HG03469 (cell line): ENCODE measurements around the gene TPSD1.
"Not testable (repeated sequence)": the region's sequence is repeated elsewhere in the genome, so short reads cannot be mapped to it uniquely, and the experiment has no call there.

Source experiments
- ATAC-seq: cut with Tn5 transposase; IDR thresholded peaks from one replicate; pipeline ENCODE4 v1.9.1; 2021; ENCODE audit warnings: mild to moderate bottlenecking, moderate library complexity, moderate number of reproducible peaks; ENCODE audit not compliant: unreplicated experiment

The TPSD1 gene

DNA sequence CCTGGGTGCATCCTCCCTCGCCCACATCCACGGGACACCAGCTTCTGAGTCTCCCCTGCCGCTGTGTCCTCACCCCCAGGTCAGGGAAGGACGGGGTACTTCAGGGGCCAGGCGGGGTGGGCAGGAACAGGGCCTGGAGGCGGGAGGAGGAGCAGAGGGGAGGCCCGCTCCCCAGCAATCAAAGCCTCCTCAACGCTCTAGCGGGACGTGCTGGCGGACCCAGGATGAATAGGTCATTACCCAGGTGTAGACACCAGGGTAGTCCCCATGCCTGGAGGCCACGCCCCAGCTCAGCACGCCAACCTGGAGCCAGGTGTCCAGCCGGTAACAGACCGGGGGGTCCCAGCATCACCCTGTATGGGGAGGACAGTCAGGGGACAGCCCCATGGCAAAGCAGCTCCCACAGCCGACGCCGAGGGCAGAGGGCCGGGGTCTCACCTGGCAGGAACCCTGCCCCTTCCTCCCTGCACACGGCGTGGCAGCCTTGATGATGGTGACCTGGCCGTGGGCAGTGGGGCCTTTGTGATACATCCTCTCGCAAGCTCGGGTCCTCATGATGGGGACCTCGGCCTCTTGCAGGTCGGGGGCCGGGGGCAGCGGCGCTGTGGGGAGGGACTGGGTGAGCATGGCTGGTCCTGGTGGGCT, 24.2 kb downstream of the TPSD1 start:
- ATAC-seq: no peak

DNA sequence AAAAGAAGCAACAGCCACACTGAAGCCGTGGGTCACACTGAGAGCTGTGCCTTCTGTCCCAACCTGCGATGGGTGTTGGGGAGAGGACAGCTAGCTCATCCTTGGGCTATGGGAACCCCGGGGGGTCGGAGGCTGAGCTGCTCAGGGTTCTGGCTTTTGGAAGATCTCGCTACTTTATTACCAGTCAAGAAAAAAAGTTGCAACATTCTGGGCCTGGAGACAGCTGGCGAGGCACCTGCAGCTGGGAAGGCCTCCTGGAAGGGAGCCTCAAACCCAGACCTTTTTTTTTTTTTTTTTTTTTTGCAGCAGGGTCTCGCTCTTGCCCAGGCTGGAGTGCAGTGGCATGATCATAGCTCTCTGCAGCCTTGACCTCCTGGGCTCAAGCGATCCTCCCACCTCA, 24.9 kb downstream of the TPSD1 start:
- ATAC-seq: no peak

DNA sequence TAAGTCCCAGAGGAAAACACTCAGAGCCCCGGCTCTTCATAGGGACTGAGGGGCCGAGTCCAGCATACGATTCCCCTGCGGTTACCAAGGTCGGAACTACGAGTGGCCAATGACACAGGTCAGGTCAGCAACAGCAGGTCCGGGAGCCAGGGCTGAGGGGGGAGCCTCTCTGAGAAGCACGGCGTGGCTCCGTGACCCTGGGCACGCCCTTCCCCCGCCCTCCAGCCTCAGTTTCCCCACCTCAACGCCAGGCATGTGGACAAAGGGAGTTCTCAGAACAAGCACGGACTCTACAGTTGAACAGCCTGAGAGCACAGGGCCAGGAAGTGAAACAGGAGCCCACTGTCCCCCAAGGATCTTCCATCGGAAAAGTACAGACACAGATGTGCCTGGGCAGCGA, 25.6 kb downstream of the TPSD1 start:
- no peak for ATAC-seq

GRCh38 chr16:1282324-1282973, 26.6 kb downstream of the TPSD1 start:
- no peak for ATAC-seq

GRCh38 chr16:1283296-1283695, 27.4 kb downstream of the TPSD1 start:
- ATAC-seq: no peak

DNA sequence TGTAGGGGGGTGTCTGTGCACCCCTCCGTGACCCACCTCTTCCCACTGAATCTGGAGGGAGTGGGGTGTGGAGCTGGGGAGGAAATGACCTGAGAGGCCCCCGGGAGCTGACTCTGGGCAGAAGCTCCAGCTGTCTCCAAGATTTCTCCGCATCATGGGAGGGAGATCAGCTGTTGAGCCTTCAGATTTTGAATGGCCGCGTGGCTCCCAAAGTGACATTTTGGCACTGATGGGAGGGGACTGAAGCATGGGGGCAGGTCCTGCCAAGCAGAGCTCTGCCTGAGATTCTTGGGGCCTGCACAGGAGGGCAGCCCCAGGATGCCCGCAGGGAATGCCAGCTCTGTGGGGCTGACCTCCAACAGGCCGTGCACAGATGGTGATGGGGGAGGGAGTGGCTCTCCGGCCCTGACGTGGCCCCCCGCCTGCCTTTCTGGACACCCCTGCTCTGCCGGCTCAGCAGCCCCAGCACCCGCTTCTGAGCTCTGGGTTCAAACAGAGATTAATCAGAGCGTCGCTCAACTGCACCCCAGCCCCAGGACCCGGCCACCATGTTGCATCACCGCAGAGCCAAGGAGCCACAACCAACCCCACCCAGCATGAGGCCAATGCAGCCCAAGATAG, 28.2 kb downstream of the TPSD1 start:
- ATAC-seq: no peak

GRCh38 chr16:1285669-1286512, 30.0 kb downstream of the TPSD1 start:
- no peak for ATAC-seq

GRCh38 chr16:1286513-1287094, 30.7 kb downstream of the TPSD1 start:
- ATAC-seq: no peak

DNA sequence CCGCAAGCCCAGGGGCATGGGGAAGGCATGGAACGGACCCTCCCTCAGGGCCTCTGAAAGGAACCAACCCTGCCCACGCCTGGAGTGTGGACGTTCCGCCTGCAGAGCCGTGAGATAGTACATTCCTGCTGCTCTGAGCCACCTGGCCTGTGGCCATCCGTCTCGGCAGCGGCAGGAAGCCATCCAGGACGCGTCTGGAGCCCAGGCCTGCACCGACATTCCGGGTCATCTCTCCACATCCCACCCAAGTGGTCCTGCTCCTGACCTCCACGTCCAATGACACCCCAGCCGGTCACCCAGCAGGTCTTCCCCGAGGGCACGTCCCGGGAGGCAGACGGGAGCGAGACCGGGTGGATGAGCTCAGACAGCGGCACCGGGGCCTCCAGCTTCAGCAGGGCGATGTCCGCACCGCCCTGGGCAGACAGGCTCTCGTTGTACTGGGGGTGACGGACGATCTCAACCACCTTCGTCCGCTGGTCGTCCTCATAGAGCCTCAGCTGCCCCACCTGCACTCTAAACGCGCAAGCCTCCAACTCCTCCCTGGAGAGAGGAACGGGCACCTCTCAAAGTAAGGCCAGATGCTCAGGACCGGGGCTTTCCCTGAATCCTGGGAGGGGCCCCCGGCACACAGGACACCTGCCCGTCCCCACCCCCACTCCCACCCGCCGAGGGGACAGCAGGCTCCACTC, 32.3 kb downstream of the TPSD1 start:
- no peak for ATAC-seq

- ATAC-seq: no peak
Observed at GRCh38 chr16:1288813-1289476, 33.1 kb downstream of the TPSD1 start.

DNA sequence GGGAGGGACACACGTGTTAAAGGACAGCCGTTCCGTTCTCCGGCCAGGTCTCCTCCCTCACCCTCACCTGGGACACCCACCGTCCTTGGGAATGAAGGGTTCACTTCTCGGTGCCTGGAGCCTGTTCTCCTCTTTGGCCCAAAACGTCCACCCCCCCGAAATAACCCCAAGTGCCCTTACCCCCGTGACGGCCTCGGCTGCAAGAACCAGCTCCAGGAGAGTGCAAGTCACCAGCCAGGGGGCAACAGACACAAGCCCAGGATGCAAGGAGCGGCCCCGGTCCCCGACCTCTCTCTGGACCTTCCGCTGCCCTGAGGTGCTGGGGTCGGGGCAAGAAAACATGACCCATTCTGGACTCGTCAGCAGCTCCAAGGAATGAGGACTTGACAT, 33.6 kb downstream of the TPSD1 start:
- ATAC-seq: no peak

DNA sequence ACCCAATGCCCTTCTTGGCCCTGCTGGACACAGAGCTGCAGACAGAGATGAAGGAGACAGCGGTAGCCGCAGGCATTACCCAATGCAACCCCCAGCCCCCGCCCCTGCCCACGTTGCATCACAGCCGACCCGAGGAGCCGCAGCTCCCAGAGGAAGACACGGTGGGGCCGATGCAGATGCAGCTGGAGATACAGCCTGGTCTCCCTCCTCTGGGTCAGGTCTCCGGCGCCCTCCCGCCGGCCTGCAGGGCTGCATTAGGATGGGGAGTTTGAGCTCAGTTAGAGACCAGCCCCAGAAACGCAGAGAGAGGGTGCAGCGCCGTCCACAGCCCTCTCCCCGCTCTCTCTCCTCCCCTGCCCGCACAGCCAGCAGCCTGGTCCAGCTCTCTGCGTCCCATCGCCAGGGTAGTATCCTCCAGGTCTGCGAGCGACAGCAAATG, 34.2 kb downstream of the TPSD1 start:
- ATAC-seq: no peak

DNA sequence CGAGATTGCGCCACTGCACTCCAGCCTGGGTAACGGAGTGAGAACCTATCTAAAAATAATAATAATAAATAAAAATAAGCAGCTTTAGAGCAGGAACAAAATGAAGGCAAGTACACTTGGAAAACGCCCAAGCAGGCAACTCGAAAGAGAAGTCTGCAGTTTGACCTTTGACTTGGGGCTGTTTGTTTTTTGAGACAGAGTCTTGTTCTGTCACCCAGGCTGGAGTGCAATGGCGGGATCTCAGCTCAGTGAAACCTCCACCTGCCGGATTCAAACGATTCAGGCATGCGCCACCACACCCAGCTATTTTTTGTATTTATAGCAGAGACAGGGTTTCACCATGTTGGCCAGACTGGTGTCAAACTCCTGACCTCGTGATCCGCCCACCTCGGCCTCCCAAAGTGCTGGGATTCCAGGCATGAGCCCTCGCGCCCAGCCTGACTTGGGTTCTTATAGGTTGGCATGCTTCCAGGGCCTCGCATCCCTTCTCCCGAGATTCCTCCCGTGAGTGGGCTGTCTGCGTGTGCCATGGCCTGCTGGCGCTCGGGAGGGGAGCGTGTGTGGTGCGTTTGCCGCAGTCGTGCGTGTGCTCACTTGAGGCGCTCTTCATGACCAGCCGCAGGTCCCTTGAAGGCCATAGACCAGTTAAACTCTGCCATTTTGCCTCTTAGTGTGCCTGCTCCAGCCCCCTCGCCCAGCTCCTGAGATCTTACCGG, 35.1 kb downstream of the TPSD1 start:
- no peak for ATAC-seq

DNA sequence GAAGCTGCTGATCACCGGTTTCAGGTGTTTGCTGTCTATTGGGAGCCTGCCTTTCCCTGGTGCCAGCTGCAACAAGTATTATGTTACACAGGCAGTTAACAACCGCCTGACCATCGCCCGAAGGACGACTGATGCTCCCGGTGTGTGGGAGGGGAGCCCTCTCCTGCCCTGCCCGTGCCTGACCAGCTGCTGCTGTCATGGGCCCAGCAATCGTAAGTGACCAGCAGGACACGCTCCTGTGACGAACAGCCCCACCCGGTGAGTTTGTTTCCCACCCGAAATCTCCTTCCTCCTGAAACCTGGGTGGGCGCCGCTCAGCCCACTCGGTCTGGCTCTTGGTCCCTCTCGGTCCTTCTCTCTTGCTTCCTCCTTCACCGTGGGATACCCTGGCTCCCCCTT, 35.7 kb downstream of the TPSD1 start:
- no peak for ATAC-seq

GRCh38 chr16:1292208-1292607, 36.3 kb downstream of the TPSD1 start:
- not testable (repeated sequence) for ATAC-seq

GRCh38 chr16:1292808-1293207, 36.9 kb downstream of the TPSD1 start:
- not testable (repeated sequence) for ATAC-seq

- ATAC-seq: no peak
Observed at GRCh38 chr16:1293921-1294656, 38.2 kb downstream of the TPSD1 start.

DNA sequence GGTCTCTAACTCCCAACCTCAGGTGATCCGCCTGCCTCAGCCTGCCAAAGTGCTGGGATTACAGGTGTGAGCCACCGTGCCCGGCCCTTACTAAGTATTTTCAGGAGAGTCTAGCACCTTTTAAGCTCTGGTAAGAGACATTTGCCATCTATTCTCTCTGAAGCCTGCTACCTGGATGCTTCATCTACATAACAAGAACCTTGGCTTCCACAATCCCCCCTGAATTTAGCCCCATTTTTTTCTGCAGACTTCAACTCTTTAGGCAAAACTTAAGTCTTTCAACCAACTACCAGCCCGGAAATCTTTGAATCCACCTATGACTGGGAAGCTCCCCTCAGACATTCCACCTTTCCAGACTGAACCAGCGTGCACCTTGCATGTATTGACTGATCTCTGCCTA, 39.6 kb downstream of the TPSD1 start:
- no peak for ATAC-seq

DNA sequence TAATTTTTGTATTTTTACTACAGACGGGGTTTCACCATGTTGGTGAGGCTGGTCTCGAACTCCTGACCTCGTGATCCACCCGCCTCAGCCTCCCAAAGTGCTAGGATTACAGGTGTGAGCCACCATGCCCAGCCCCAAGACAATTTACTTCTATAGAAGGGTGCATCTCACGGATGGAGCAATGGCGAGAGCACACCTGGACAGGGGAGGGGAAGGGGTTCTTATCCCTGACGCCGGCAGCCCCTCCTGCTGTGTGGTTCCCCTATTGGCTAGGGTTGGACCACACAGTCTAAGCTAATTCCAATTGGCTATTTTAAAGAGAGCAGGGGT, 40.8 kb downstream of the TPSD1 start:
- ATAC-seq: not testable (repeated sequence)
